ENCODE data around the gene ERCC6L2.

ERCC6L2 gene

GRCh38 chr9:95875305-95876137, at the start of gene ERCC6L2:
ERCC6L2 (plus strand) TSS chr9:95875691; CDS start chr9:95876039, 348 bp downstream.
- peak; percentile 95 for DNase-seq (ENCODE audit: low spot score)

- no peak for DNase-seq (ENCODE audit: low spot score)
These were observed 49.2 kb upstream of the ERCC6L2 start for GRCh38 chr9:95826183-95826838.

- DNase-seq (ENCODE audit: low spot score), result no peak
These were observed 44.7 kb upstream of the ERCC6L2 start for GRCh38 chr9:95830768-95831167.

DNA sequence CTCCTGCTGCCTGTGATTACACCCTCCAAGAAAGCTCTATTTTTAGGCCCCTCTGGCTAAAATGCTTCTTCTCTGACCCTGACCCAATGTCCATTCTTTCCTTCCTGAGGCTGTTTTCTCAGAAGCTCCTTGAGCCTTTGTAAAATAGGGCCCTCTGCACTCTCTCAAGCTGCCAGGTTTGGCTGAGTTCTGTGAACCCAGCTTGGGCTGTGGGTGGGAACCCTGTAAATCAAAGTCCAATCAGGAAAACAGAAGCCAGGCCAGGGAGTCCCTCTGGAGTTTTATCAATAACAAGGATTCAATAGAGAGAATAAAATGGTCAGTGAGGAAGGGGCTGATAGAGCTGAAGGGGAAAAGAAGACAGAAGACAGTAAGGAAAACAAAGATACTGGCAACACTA, 43.7 kb upstream of the ERCC6L2 start:
- no peak for DNase-seq (ENCODE audit: low spot score)

- DNase-seq (ENCODE audit: low spot score), result no peak
These were observed 41.8 kb upstream of the ERCC6L2 start for GRCh38 chr9:95833546-95834178.

DNA sequence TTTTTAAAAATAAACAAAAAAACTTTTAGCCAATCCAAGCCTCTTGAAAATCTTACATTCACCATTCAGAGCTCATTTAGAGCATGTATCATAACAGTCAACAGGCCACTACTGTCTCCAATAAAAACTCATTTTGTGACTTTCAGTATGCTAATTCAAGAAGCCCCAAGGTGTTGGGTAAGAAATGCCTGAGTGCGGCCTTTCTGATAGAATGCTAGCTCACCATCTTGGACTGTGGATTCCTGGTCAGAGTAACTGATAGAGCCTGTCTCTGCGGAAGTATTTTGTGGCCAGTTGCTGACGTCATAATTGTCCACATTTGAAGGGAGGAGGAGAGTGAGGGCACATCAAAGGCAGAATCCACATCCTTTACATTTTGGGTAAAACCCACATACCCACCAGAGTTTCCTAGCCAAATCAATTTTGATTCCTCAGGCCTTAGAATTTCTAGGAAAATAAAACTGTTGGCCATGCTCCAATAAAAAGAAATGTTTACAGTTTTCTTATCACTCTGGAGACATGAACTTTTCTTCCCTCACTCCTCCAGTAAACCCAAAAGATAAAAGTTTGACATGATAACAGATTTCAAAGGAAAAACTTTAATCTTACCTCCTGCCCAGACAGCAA, 41.1 kb upstream of the ERCC6L2 start:
- DNase-seq (ENCODE audit: low spot score), result no peak

DNA sequence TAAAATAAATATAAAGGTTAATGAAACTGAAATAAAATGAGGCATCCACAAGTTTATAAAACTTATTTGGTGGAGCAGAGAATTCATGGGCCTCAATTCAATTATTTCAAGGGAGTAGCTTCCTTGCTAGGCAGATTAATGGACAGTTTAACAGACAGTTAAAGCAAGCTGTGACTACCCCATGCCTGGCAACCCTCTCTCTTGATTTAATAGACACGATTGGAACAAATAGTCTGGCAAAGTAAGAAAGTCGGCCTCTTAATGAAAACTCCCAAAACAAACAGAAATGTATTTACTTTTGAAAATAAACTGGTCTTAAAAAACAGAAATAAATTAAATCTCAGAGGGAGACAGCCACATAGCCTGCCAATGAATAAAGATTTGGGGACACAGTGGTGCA, 40.1 kb upstream of the ERCC6L2 start:
- no peak for DNase-seq (ENCODE audit: low spot score)

GRCh38 chr9:95836072-95836471, 39.4 kb upstream of the ERCC6L2 start:
- DNase-seq (ENCODE audit: low spot score), result no peak

DNA sequence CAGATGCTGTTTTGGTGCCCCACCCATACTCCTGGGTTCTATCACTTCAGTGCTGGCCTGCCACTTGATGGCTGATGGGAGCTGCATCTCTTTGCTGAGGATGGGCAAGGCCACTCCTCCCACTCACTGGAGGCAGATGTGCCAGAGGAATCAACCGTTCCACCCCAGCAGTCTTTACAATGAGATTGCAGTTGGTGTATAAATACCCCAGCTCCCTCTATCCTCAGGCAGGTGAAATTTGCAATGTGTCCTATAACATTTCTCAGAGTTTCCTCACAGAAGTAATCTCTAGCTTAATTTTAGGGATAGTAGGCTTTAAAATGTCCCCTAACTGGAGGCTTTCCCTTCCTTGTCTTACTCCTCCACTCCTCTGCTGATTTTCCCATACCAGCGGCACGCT, 36.5 kb upstream of the ERCC6L2 start:
- no peak for DNase-seq (ENCODE audit: low spot score)

DNA sequence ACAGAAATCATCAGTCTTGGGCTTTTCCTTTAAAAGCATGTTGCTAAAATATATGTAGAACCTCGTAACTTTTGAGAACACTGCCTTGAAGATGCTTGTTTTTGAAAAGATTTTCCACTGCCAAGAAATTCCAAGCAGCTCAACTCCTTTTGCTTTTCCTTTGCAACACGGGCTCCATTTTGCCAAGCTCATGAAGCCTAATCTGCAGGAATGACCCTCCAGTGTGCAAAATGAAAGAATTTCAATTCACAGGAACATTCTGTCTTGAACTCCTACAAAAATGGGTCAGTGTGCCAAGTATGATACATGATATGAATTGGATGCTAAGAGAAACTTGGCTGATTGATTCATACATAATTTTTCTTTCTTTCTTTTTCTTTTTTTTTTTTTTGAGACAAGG, 35.4 kb upstream of the ERCC6L2 start:
- DNase-seq (ENCODE audit: low spot score), result no peak

GRCh38 chr9:95841377-95841776, 34.1 kb upstream of the ERCC6L2 start:
- no peak for DNase-seq (ENCODE audit: low spot score)

- no peak for DNase-seq (ENCODE audit: low spot score)
These were observed 29.7 kb upstream of the ERCC6L2 start for GRCh38 chr9:95845751-95846150.

DNA sequence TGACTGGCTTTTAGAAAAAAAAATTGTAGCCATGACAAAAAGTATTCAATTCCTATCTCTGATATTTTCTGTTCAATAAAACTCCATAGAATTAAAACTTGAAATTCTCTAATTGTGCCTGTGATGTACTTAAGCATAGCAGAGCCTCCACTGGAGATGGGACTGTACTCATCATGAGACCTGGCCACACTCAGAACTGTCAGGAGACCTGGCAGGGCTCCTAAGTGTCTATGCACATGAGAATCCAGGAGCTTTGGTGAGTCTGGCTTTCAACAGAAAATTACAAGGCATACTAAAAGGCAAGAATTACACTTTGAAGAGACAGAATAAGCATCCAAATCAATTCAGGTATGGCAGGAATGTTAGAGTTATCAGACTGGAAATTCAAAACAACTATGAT, 26.7 kb upstream of the ERCC6L2 start:
- DNase-seq (ENCODE audit: low spot score), result no peak

DNA sequence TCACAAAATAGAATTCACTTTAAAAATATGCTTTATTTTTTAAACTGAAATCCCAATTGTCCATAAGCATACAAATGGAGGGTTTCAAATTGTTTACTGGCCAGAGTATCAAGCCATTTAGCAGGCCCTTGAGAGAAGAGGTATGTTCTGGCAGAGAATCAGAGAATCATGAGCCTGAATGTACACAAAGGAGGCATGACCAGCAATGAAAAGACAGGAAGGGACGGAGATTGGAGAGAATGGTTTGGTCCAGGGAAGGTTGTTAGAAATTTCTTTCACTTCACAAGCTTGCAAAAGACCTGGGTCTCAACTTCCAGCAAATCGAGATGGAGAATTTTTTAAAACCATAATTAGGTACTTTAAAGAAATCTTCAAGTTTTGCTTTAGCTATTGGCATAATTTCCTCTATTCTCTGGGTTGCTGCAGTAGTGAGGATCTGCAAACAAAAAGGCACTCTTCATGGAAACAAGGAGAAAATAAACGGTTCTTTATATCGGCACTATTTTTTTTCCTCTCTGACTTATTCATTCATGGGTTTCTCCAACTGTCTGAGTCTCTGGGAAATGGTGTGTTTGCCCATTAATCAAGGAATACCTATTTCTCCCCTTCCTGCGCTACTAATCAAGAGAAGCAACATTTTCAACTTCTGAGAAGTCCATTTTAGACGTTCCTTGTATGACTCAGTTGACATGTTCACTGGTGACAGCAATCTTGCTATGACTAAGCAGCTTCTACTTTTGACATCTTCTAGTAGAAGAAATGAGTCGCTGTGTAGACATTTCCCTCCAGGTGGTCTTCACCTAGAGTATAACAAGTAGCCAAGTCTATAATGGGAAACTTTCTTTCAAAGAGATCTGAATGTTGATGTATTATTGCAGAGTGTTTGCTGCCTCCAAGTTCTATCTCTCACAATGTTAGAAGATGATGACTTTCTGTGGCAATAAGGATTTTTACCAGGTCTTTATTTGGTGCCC, 23.1 kb upstream of the ERCC6L2 start:
- DNase-seq (ENCODE audit: low spot score), result no peak

GRCh38 chr9:95854386-95855020, 21.0 kb upstream of the ERCC6L2 start:
- DNase-seq (ENCODE audit: low spot score), result no peak

DNA sequence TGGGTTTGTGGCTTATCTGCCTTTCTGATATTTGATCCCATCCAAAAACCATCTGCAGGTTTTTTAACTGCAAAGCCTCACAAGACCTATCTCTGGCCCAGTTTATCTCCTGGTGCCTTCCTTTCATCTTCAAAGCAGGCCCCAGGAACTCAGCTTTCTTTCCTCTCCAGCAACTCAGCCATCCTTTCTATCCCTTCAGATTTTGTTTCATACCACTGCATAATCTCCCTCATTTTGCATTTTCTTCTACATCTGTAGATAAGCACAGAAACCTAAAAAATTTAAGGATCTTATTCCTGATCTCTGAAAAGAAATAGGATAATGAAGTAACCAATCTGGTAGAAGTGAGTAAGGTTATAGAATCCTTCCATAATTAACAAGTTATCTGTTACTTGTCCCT, 19.5 kb upstream of the ERCC6L2 start:
- DNase-seq (ENCODE audit: low spot score), result no peak

DNA sequence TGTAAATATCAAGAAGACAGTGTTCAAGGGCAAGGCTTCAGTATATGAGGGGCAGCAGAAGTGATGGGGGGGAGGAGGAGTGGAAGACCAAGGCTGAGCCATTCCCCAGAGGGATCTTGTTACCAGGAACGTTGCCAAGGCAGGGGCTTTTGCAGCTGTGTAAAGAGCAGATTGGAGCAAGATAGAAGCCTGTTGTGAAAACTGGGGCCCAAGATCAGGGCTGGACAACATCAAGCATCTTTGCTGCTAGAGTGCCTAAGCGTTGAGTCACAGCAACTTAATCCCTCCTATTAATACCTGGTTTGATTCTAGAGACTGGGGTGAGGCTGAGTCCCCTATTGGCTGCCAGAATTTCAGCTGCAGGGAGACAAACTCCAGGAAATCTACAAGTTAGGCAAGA, 18.4 kb upstream of the ERCC6L2 start:
- no peak for DNase-seq (ENCODE audit: low spot score)

GRCh38 chr9:95857896-95858295, 17.6 kb upstream of the ERCC6L2 start:
- no peak for DNase-seq (ENCODE audit: low spot score)

GRCh38 chr9:95862343-95862742, 13.1 kb upstream of the ERCC6L2 start:
- DNase-seq (ENCODE audit: low spot score), result no peak

- no peak for DNase-seq (ENCODE audit: low spot score)
These were observed 10.5 kb upstream of the ERCC6L2 start for GRCh38 chr9:95864852-95865580.

All from Ammon's horn (tissue), 1 donor.